ENCODE measurements around the gene ZNF473.
"Not testable (repeated sequence)": the region's sequence is repeated elsewhere in the genome, so short reads cannot be mapped to it uniquely, and the experiment has no call there.

ZNF473 gene

GRCh38 chr19:50051228-50051895 lies 25.6 kb downstream of the ZNF473 start:
- not testable (repeated sequence) for ATAC-seq

GRCh38 chr19:50051964-50052363 lies 26.2 kb downstream of the ZNF473 start:
- ATAC-seq: no peak

GRCh38 chr19:50053119-50053518 lies 27.3 kb downstream of the ZNF473 start:
- no peak for ATAC-seq

GRCh38 chr19:50058425-50058824 lies 32.6 kb downstream of the ZNF473 start:
- no peak for ATAC-seq

- ATAC-seq: no peak
Observed at GRCh38 chr19:50059045-50059444, 33.2 kb downstream of the ZNF473 start.

- ATAC-seq: no peak
Observed at GRCh38 chr19:50060107-50060506, 34.3 kb downstream of the ZNF473 start.

GRCh38 chr19:50061650-50062049 lies 35.8 kb downstream of the ZNF473 start:
- ATAC-seq: no peak

GRCh38 chr19:50065938-50066337 lies 40.1 kb downstream of the ZNF473 start:
- no peak for ATAC-seq

GRCh38 chr19:50067575-50067974 lies 41.8 kb downstream of the ZNF473 start:
- no peak for ATAC-seq

GRCh38 chr19:50068382-50068781 lies 42.6 kb downstream of the ZNF473 start:
- ATAC-seq: not testable (repeated sequence)

GRCh38 chr19:50075076-50075475 lies 49.3 kb downstream of the ZNF473 start:
- ATAC-seq: not testable (repeated sequence)

GRCh38 chr19:50075644-50076372 lies 50.0 kb downstream of the ZNF473 start:
- ATAC-seq: not testable (repeated sequence)

GRCh38 chr19:50076581-50077355 lies 51.0 kb downstream of the ZNF473 start:
- ATAC-seq: not testable (repeated sequence)

- not testable (repeated sequence) for ATAC-seq
Observed at GRCh38 chr19:50079014-50079413, 53.2 kb downstream of the ZNF473 start.

GRCh38 chr19:50084440-50084839 lies 58.6 kb downstream of the ZNF473 start:
- not testable (repeated sequence) for ATAC-seq

GRCh38 chr19:50087153-50087552 lies 61.3 kb downstream of the ZNF473 start:
- ATAC-seq: not testable (repeated sequence)

GRCh38 chr19:50090706-50091105 lies 64.9 kb downstream of the ZNF473 start:
- peak in 1 of 2 donors; percentile 62 for ATAC-seq

GRCh38 chr19:50091786-50092185 lies 66.0 kb downstream of the ZNF473 start:
- not testable (repeated sequence) for ATAC-seq

- ATAC-seq: not testable (repeated sequence)
Observed at GRCh38 chr19:50092597-50092996, 66.8 kb downstream of the ZNF473 start.

GRCh38 chr19:50097884-50098283 lies 72.1 kb downstream of the ZNF473 start:
- ATAC-seq: not testable (repeated sequence)

- not testable (repeated sequence) for ATAC-seq
Observed at GRCh38 chr19:50098892-50099291, 73.1 kb downstream of the ZNF473 start.

- not testable (repeated sequence) for ATAC-seq
Observed at GRCh38 chr19:50099696-50100095, 73.9 kb downstream of the ZNF473 start.

GRCh38 chr19:50100946-50101345 lies 75.1 kb downstream of the ZNF473 start:
- not testable (repeated sequence) for ATAC-seq
